Ovary (tissue), 9 donors: ENCODE measurements around the gene ECE2. TPM values are rescaled to one million over a fixed set of nuclear protein-coding genes. Genes with fewer than 3 reads are reported as not detected.

Experiments used
- DNase-seq, 5 donors: peaks; one replicate each; pipeline ENCODE4 v3.0.0-alpha.2; 2019 to 2020
- H3K27ac ChIP-seq, 2 donors: fragments of 200-600 bp; one replicate each; pipeline versions ENCODE4 v1.5.1 to v1.8.0; 2019 to 2022
- H3K27me3 ChIP-seq: fragments of 200-600 bp; one replicate; pipeline ENCODE4 v1.8.0; 2022
- H3K36me3 ChIP-seq: fragments of 200-600 bp; sonication (generic); one replicate; pipeline ENCODE4 v1.5.1; 2019
- H3K4me1 ChIP-seq: one replicate; pipeline ENCODE4 v1.8.1; 2013; ENCODE audit warnings: mild to moderate bottlenecking, moderate library complexity; ENCODE audit not compliant: insufficient read depth
- H3K4me3 ChIP-seq: fragments of 200-600 bp; sonication (generic); one replicate; pipeline ENCODE4 v1.5.1; 2017
- H3K9me3 ChIP-seq, 2 donors: fragments of 200-600 bp in 1 of 2; sonication (generic) in 1 of 2; one replicate each; pipeline versions ENCODE4 v1.5.1 to v1.8.1; 2013 to 2019; ENCODE audit warnings: mild to moderate bottlenecking in 1 of 2, moderate library complexity in 1 of 2
- CTCF ChIP-seq, 3 donors: fragments of 450-650 bp in 2 of 3; fragments of 200-600 bp in 1 of 3; IDR thresholded peaks; one replicate each; pipeline versions ENCODE4 v1.5.1 to v1.8.0; 2016 to 2022; ENCODE audit warnings: antibody characterized with exemption in 3 of 3, mild to moderate bottlenecking in 1 of 3
- EP300 ChIP-seq: sonication (generic); formaldehyde crosslinking; IDR thresholded peaks from one replicate; pipeline ENCODE4 v1.6.1; 2017; ENCODE audit warnings: antibody characterized with exemption
- POLR2A ChIP-seq: fragments of 450-650 bp; IDR thresholded peaks from one replicate; pipeline ENCODE4 v1.6.1; 2017; ENCODE audit warnings: antibody characterized with exemption, mild to moderate bottlenecking, moderate library complexity
- WGBS, 3 donors: extraction: QIAGEN DNeasy Blood & Tissue Kit in 1 of 3; methylation state at CpG; one replicate each; pipeline versions ENCODE4 v1.1.5 to v1.1.7; 2013 to 2017; 5-methylcytosine and 5-hydroxymethylcytosine counted together
- intact Hi-C, 4 donors: fragments of 100-400 bp; cut with DNase I; formaldehyde crosslinking; loops; one replicate each; pipeline versions ENCODE4 v1.11.0 to v1.15.1; 2022 to 2023
- polyA plus RNA-seq, 2 donors: library from polyadenylated mRNA; stranded (reverse); fragments of 200-250 nt in 1 of 2; fragments of 350-450 nt in 1 of 2; fragmentation: Illumina TruSeq in 1 of 2; extraction: RNeasy Lipid Tissue Mini Kit (QIAGEN cat#74804) in 1 of 2; gene quantifications; one replicate each; pipeline ENCODE4 v1.2.3, GENCODE V29; 2013 to 2014
- total RNA-seq, 7 donors: library from RNA; depleted of rRNA in 2 of 7; stranded (reverse); fragments of >200 nt in 2 of 7; fragmentation: NEBNext Ultra II Directional in 3 of 7; extraction: Animal tissue kit (Norgen Biotek cat#: 25700) in 3 of 7; gene quantifications; one replicate each; pipeline versions ENCODE4 v1.1.0 to v1.2.4, GENCODE V29; 2016 to 2023
- donor health status: DM: no; HTN: no; CAD: no; lungs with moderate emphysema.
- donor health status: DM: no; HTN: no; CAD: no.
- donor health status: Bipolar disorder and iron deficiency.
- donor health status: DM: yes; HTN: yes; CAD: no.
- donor health status: DM: no; HTN: no; CAD: no.
- donor health status: DM: yes; HTN: yes; CAD: no.

Gene ECE2
- total and polyA plus RNA-seq, 9 donors = 0.43 TPM; not detected in 8

GRCh38 chr3:184311633-184312032 lies 35.8 kb downstream of the ECE2 start:
- intact Hi-C loops = loop anchor here in 1 of 4 donors (10.0 kb wide), 2 partner anchors 53 to 677 kb away; partner anchors contain the start of genes CLCN2, KLHL24 and POLR2H

GRCh38 chr3:184314363-184314699 lies 38.5 kb downstream of the ECE2 start, which contains the start of gene EIF4G1:
EIF4G1 (plus strand) TSS chr3:184314606; CDS start chr3:184315797, 1,191 bp downstream.
- peaks cover 7% of the 10 kb centered on the region for H3K4me1 ChIP-seq
- H3K27ac ChIP-seq = peak within 1 kb of the TSS; percentile 94 to 95
- H3K27me3 ChIP-seq = no peaks in the 10 kb centered on the region
- peak; percentile 94 to 97 (median 95) for DNase-seq
- peak within 1 kb of the TSS; percentile 52 for H3K4me3 ChIP-seq
- H3K36me3 ChIP-seq = no peaks in the 10 kb centered on the region
- H3K9me3 ChIP-seq = no peaks in the 10 kb centered on the region
- intact Hi-C loops = loop anchor here in 1 of 4 donors (1.0 to 10.0 kb wide), 3 partner anchors 23 to 680 kb away; partner anchors contain the start of genes CLCN2, FAM131A, KLHL24 and POLR2H
- 0 to 2% (median 1%) methylated on average over 37 to 40 of the region's 40 CpGs for WGBS, 3 donors
- TF ChIP-seq POLR2A = peak; percentile 61
- TF ChIP-seq CTCF (IDR thresholded peaks at IDR 0.05) = no peak
- TF ChIP-seq EP300 = no peak

More at GRCh38 chr3:184311633-184312032, 35.8 kb downstream of the ECE2 start:
- DNase-seq = no peak
- H3K9me3 ChIP-seq = no peaks in the 10 kb centered on the region
- H3K27me3 ChIP-seq = no peaks in the 10 kb centered on the region
- H3K4me1 ChIP-seq = peaks cover 1% of the 10 kb centered on the region
- no peaks in the 10 kb centered on the region for H3K36me3 ChIP-seq
- TF ChIP-seq EP300 (no peak), POLR2A (no peak), CTCF (IDR thresholded peaks at IDR 0.05) (no peak)
- H3K27ac ChIP-seq = no peak overlapping the region
- no peak overlapping the region for H3K4me3 ChIP-seq

- DNase-seq = peak; percentile 86 to 92 (median 88)
- Histone ChIP-seq H3K27ac (peak overlapping the region; percentile 94 to 95), H3K36me3 (no peaks in the 10 kb centered on the region), H3K4me3 (peak overlapping the region; percentile 52), H3K9me3 (no peaks in the 10 kb centered on the region), H3K27me3 (no peaks in the 10 kb centered on the region), H3K4me1 (peaks cover 11% of the 10 kb centered on the region)
- WGBS, 3 donors = 0 to 1% (median 1%) methylated on average over 22 to 86 of the region's 89 CpGs
- intact Hi-C loops = loop anchor here in 2 of 4 donors (1.0 to 10.0 kb wide), 4 partner anchors 22 to 680 kb away; partner anchors contain the start of genes CLCN2 (in 1 of the 2), FAM131A (in 1 of the 2), KLHL24 (in 1 of the 2) and POLR2H (in 1 of the 2)
- TF ChIP-seq CTCF (IDR thresholded peaks at IDR 0.05) (peak in 1 of 3 donors; percentile 9), POLR2A (peak; percentile 61), EP300 (peak; percentile 20)
Measured at GRCh38 chr3:184314700-184315542, 39.1 kb downstream of the ECE2 start.

- Histone ChIP-seq H3K4me3 (peak overlapping the region; percentile 52), H3K4me1 (peaks cover 13% of the 10 kb centered on the region), H3K9me3 (no peaks in the 10 kb centered on the region), H3K27me3 (no peaks in the 10 kb centered on the region), H3K36me3 (no peaks in the 10 kb centered on the region), H3K27ac (peak overlapping the region; percentile 94 to 95)
- intact Hi-C loops = loop anchor here in 2 of 4 donors (5.0 to 10.0 kb wide), 3 partner anchors 42 to 681 kb away; partner anchors contain the start of genes CLCN2 (in 1 of the 2), KLHL24 (in 1 of the 2) and POLR2H (in 1 of the 2)
- DNase-seq = no peak
- TF ChIP-seq POLR2A (no peak), EP300 (no peak), CTCF (IDR thresholded peaks at IDR 0.05) (no peak)
- WGBS, 3 donors = 4 to 9% (median 5%) methylated on average over 6 of the region's 6 CpGs
Measured at GRCh38 chr3:184315543-184315867, 39.7 kb downstream of the ECE2 start.
